ENCODE measurements around the gene THBD.

Gene THBD

GRCh38 chr20:23050847-23051627 is 1.6 kb upstream of the THBD start:
- no peak for DNase-seq (ENCODE audit: low read depth, low spot score)
- no peaks in the 10 kb centered on the region for H3K9me3 ChIP-seq (ENCODE audit: low read depth, low read length)
- no peaks in the 10 kb centered on the region for H3K36me3 ChIP-seq (ENCODE audit: insufficient read depth, low read length)
- no peak overlapping the region for H3K27ac ChIP-seq
- TF ChIP-seq FOXP2 (optimal IDR thresholded peaks at IDR 0.05; ENCODE audit: control extremely low read depth, extremely low read length, insufficient read depth) = no peak
- TF ChIP-seq POLR2AphosphoS5 (IDR thresholded peaks at IDR 0.05; ENCODE audit: borderline replicate concordance, low read depth, low read length) = no peak
- TF ChIP-seq EZH2 (IDR thresholded peaks at IDR 0.05) = no peak
- H3K9ac ChIP-seq (ENCODE audit: insufficient read length) = no peak overlapping the region
- H3K4me3 ChIP-seq = peak overlapping the region; percentile 48

GRCh38 chr20:23050076-23050838 is 785 bp upstream of the THBD start:
- no peak for DNase-seq (ENCODE audit: low read depth, low spot score)
- TF ChIP-seq FOXP2 (optimal IDR thresholded peaks at IDR 0.05; ENCODE audit: control extremely low read depth, extremely low read length, insufficient read depth) = no peak
- no peak for TF ChIP-seq POLR2AphosphoS5 (IDR thresholded peaks at IDR 0.05; ENCODE audit: borderline replicate concordance, low read depth, low read length)
- no peak for TF ChIP-seq EZH2 (IDR thresholded peaks at IDR 0.05)
- no peak overlapping the region for H3K9ac ChIP-seq (ENCODE audit: insufficient read length)
- H3K36me3 ChIP-seq (ENCODE audit: insufficient read depth, low read length) = no peaks in the 10 kb centered on the region
- no peak overlapping the region for H3K4me3 ChIP-seq
- H3K9me3 ChIP-seq (ENCODE audit: low read depth, low read length) = no peaks in the 10 kb centered on the region
- H3K27ac ChIP-seq = no peak overlapping the region

- no peaks in the 10 kb centered on the region for H3K9me3 ChIP-seq (ENCODE audit: low read depth, low read length)
- TF ChIP-seq EZH2 (IDR thresholded peaks at IDR 0.05) (peak; percentile 16), POLR2AphosphoS5 (IDR thresholded peaks at IDR 0.05; ENCODE audit: borderline replicate concordance, low read depth, low read length) (no peak), FOXP2 (optimal IDR thresholded peaks at IDR 0.05; ENCODE audit: control extremely low read depth, extremely low read length, insufficient read depth) (no peak)
- H3K27ac ChIP-seq = no peak overlapping the region
- H3K9ac ChIP-seq (ENCODE audit: insufficient read length) = no peak overlapping the region
- H3K4me3 ChIP-seq = no peak overlapping the region
- no peaks in the 10 kb centered on the region for H3K36me3 ChIP-seq (ENCODE audit: insufficient read depth, low read length)
- no peak for DNase-seq (ENCODE audit: low read depth, low spot score)
Measured at GRCh38 chr20:23048283-23049200, 930 bp downstream of the THBD start.

- Histone ChIP-seq H3K27ac (no peak overlapping the region), H3K36me3 (ENCODE audit: insufficient read depth, low read length) (no peaks in the 10 kb centered on the region), H3K4me3 (no peak overlapping the region), H3K9me3 (ENCODE audit: low read depth, low read length) (no peaks in the 10 kb centered on the region), H3K9ac (ENCODE audit: insufficient read length) (no peak overlapping the region)
- no peak for DNase-seq (ENCODE audit: low read depth, low spot score)
- TF ChIP-seq EZH2 (IDR thresholded peaks at IDR 0.05) = peak; percentile 25
- no peak for TF ChIP-seq POLR2AphosphoS5 (IDR thresholded peaks at IDR 0.05; ENCODE audit: borderline replicate concordance, low read depth, low read length)
- no peak for TF ChIP-seq FOXP2 (optimal IDR thresholded peaks at IDR 0.05; ENCODE audit: control extremely low read depth, extremely low read length, insufficient read depth)
Measured at GRCh38 chr20:23047738-23048214, 1.7 kb downstream of the THBD start.

- H3K9ac ChIP-seq (ENCODE audit: insufficient read length) = no peak overlapping the region
- no peak for DNase-seq (ENCODE audit: low read depth, low spot score)
- no peak overlapping the region for H3K4me3 ChIP-seq
- H3K27ac ChIP-seq = no peak overlapping the region
- TF ChIP-seq POLR2AphosphoS5 (IDR thresholded peaks at IDR 0.05; ENCODE audit: borderline replicate concordance, low read depth, low read length) (no peak), FOXP2 (optimal IDR thresholded peaks at IDR 0.05; ENCODE audit: control extremely low read depth, extremely low read length, insufficient read depth) (no peak), EZH2 (IDR thresholded peaks at IDR 0.05) (no peak)
- H3K9me3 ChIP-seq (ENCODE audit: low read depth, low read length) = no peaks in the 10 kb centered on the region
- no peaks in the 10 kb centered on the region for H3K36me3 ChIP-seq (ENCODE audit: insufficient read depth, low read length)
Measured at GRCh38 chr20:23047001-23047737, 2.3 kb downstream of the THBD start.

DNA sequence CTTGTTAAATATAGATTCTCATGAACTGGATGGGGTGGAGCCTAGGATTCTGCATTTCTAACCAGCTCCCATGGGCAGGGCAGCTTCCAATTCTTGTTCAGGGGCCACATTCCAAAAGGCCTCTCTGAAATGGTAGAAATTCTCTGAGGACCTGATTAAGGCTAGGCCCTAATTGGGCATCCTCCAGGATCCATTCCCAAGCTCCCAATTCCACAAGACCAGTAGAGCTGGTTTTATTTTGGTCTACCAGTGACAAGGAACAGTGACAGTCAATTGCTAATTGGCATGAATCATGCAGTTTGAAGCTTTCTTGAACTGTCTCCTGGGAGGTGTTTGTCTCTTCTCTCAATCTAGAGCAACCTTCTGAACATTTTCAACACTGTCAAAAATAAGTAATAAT is 3.0 kb downstream of the THBD start:
- TF ChIP-seq POLR2AphosphoS5 (IDR thresholded peaks at IDR 0.05; ENCODE audit: borderline replicate concordance, low read depth, low read length) (no peak), FOXP2 (optimal IDR thresholded peaks at IDR 0.05; ENCODE audit: control extremely low read depth, extremely low read length, insufficient read depth) (no peak), EZH2 (IDR thresholded peaks at IDR 0.05) (no peak)
- H3K4me3 ChIP-seq = no peak overlapping the region
- no peak overlapping the region for H3K9ac ChIP-seq (ENCODE audit: insufficient read length)
- no peaks in the 10 kb centered on the region for H3K36me3 ChIP-seq (ENCODE audit: insufficient read depth, low read length)
- no peaks in the 10 kb centered on the region for H3K9me3 ChIP-seq (ENCODE audit: low read depth, low read length)
- H3K27ac ChIP-seq = no peak overlapping the region
- no peak for DNase-seq (ENCODE audit: low read depth, low spot score)

GRCh38 chr20:23043376-23043775 is 6.1 kb downstream of the THBD start:
- DNase-seq (ENCODE audit: low read depth, low spot score) = no peak
- Histone ChIP-seq H3K9ac (ENCODE audit: insufficient read length) (no peak overlapping the region), H3K4me3 (no peak overlapping the region), H3K9me3 (ENCODE audit: low read depth, low read length) (no peaks in the 10 kb centered on the region), H3K36me3 (ENCODE audit: insufficient read depth, low read length) (no peaks in the 10 kb centered on the region), H3K27ac (no peak overlapping the region)
- no peak for TF ChIP-seq FOXP2 (optimal IDR thresholded peaks at IDR 0.05; ENCODE audit: control extremely low read depth, extremely low read length, insufficient read depth)
- TF ChIP-seq POLR2AphosphoS5 (IDR thresholded peaks at IDR 0.05; ENCODE audit: borderline replicate concordance, low read depth, low read length) = no peak
- no peak for TF ChIP-seq EZH2 (IDR thresholded peaks at IDR 0.05)
